ENCODE data around the gene AQP4. TPM values are rescaled to one million over a fixed set of nuclear protein-coding genes. Genes with fewer than 3 reads are reported as not detected.

AQP4 gene
- total RNA-seq, 1 donor from 2014 or later: 0.05 TPM

DNA sequence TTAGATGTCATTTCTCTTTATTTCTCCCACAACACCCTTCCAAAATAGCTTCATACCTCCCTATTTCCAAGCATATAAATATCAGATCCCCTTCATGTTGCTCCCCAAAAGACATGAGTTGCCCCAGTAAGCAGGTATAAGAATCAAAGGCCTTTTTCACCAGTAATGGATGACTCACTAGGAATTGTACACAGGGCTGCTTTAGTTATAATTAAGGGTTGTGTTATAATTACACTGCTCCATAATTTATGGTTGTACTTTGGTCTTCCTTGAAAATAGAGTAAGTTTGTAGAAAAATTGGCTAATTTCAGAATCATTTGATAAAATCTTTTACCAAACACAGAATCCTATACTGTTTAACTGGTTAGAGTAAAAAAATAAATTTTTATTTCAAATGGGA lies 8.8 kb upstream of the AQP4 start:
- no peak for DNase-seq (ENCODE audit: low spot score)
- Mint-ChIP-seq H3K27ac (ENCODE audit: unreplicated experiment) (no peak overlapping the region), H3K4me3 (ENCODE audit: unreplicated experiment) (no peak overlapping the region), H3K27me3 (ENCODE audit: unreplicated experiment) (peaks cover 2% of the 10 kb centered on the region), H3K9me3 (ENCODE audit: unreplicated experiment) (no peaks in the 10 kb centered on the region), H3K36me3 (ENCODE audit: low read depth, unreplicated experiment) (no peaks in the 10 kb centered on the region), H3K4me1 (ENCODE audit: unreplicated experiment) (no peaks in the 10 kb centered on the region)
- TF ChIP-seq, protein P1, sequence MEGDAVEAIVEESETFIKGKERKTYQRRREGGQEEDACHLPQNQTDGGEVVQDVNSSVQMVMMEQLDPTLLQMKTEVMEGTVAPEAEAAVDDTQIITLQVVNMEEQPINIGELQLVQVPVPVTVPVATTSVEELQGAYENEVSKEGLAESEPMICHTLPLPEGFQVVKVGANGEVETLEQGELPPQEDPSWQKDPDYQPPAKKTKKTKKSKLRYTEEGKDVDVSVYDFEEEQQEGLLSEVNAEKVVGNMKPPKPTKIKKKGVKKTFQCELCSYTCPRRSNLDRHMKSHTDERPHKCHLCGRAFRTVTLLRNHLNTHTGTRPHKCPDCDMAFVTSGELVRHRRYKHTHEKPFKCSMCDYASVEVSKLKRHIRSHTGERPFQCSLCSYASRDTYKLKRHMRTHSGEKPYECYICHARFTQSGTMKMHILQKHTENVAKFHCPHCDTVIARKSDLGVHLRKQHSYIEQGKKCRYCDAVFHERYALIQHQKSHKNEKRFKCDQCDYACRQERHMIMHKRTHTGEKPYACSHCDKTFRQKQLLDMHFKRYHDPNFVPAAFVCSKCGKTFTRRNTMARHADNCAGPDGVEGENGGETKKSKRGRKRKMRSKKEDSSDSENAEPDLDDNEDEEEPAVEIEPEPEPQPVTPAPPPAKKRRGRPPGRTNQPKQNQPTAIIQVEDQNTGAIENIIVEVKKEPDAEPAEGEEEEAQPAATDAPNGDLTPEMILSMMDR (IDR thresholded peaks at IDR 0.05; ENCODE audit: unreplicated experiment): no peak

DNA sequence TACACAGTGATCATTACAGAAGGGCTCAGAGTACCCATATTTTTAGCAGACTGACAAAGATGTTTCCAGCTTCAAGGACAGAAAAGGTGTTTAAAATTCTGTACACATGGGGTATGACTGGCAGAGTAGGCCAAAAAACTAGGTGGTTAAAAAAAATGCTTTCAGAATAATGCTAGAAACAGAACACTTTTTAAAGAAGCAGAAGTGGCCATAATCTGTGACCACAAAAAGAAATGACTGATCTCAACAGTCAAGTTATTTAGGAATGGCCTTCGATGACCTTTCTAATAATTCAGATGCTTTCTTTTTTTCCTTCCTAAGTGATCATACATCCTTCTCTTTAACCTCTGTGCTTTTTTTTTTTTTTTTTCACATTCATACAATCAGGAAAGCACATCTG lies 4.1 kb upstream of the AQP4 start:
- Mint-ChIP-seq H3K4me1 (ENCODE audit: unreplicated experiment) (no peaks in the 10 kb centered on the region), H3K27me3 (ENCODE audit: unreplicated experiment) (peaks cover 2% of the 10 kb centered on the region), H3K27ac (ENCODE audit: unreplicated experiment) (no peak overlapping the region), H3K9me3 (ENCODE audit: unreplicated experiment) (no peaks in the 10 kb centered on the region), H3K36me3 (ENCODE audit: low read depth, unreplicated experiment) (no peaks in the 10 kb centered on the region), H3K4me3 (ENCODE audit: unreplicated experiment) (no peak overlapping the region)
- TF ChIP-seq, protein P1 (IDR thresholded peaks at IDR 0.05; ENCODE audit: unreplicated experiment): no peak
- DNase-seq (ENCODE audit: low spot score): no peak

DNA sequence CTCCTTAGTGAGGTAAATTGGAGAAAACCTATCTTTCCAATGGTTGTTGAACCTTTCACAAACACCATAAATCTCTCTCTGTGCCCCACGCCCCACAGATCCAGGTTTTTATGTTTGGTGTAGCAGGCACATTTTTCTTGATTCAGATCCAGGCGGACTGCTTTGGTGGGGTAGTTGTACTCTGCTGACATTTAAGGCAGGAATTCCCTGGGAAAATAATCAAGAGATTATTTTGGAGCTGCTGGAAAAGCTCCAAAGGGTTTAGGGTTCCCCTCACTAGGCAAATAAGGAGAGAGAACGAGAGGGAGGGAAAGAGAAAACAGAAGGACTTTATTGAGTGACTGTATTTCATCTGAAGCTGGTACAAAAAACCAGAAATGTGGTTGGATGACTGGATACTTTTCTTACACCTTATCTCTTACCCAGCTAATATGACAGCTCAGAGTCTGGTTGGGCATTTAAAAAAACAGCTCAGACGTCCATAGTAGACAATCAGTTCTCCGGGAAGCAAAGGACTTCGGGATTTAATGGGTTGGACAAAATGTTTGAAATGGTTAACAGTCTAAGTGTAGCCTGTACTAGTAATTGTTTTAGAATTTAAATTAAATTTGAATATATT lies 3.6 kb upstream of the AQP4 start:
- Mint-ChIP-seq H3K9me3 (ENCODE audit: unreplicated experiment) (no peaks in the 10 kb centered on the region), H3K27me3 (ENCODE audit: unreplicated experiment) (peaks cover 2% of the 10 kb centered on the region), H3K36me3 (ENCODE audit: low read depth, unreplicated experiment) (no peaks in the 10 kb centered on the region), H3K4me3 (ENCODE audit: unreplicated experiment) (no peak overlapping the region), H3K27ac (ENCODE audit: unreplicated experiment) (no peak overlapping the region), H3K4me1 (ENCODE audit: unreplicated experiment) (peaks cover 4% of the 10 kb centered on the region)
- TF ChIP-seq, protein P1 (IDR thresholded peaks at IDR 0.05; ENCODE audit: unreplicated experiment): no peak
- no peak for DNase-seq (ENCODE audit: low spot score)

DNA sequence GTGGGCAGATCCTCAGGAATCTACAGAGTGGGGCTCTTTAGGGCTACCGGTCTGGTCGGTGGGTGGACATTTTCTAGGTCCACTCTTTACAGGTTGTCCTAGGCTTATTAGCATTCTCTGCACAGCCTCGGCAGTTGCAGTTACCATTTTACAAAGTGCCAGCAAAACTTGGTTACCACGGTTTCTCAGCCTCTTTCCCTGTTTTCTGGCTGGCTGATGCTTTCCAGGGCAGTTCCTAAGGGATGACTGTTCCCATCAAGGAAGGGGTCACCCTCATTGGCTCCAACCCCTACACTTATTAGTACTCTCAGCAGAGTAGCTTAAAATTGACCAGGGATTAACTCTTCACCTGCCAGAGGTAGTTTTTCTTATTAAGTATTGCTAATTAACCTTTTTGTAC lies 2.0 kb upstream of the AQP4 start:
- no peak for DNase-seq (ENCODE audit: low spot score)
- no peaks in the 10 kb centered on the region for H3K27me3 Mint-ChIP-seq (ENCODE audit: unreplicated experiment)
- no peaks in the 10 kb centered on the region for H3K36me3 Mint-ChIP-seq (ENCODE audit: low read depth, unreplicated experiment)
- H3K4me1 Mint-ChIP-seq (ENCODE audit: unreplicated experiment): peaks cover 4% of the 10 kb centered on the region
- H3K4me3 Mint-ChIP-seq (ENCODE audit: unreplicated experiment): no peak overlapping the region
- no peak overlapping the region for H3K27ac Mint-ChIP-seq (ENCODE audit: unreplicated experiment)
- TF ChIP-seq, protein P1 (IDR thresholded peaks at IDR 0.05; ENCODE audit: unreplicated experiment): no peak
- no peaks in the 10 kb centered on the region for H3K9me3 Mint-ChIP-seq (ENCODE audit: unreplicated experiment)

DNA sequence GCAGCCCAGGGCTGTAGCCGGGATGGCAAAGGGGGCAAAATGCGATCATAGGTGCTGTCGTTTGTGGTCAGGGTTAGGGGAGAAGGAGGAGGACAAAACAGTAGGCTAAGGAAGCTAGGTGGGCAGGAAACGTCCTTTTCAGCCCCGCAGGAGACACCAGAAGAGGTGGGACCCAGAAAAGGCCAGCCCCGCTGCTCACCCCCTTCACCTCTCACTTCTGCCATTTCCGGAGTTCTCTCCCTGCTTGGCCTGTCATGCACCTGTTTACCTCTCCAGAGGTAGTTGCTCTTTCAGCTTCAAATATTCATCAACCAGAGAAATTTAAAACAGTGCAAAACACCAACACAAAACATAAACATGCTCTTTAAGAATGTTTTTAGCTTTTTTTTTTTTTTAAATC lies 849 bp downstream of the AQP4 start:
- TF ChIP-seq, protein P1 (IDR thresholded peaks at IDR 0.05; ENCODE audit: unreplicated experiment): no peak
- H3K36me3 Mint-ChIP-seq (ENCODE audit: low read depth, unreplicated experiment): no peaks in the 10 kb centered on the region
- no peak overlapping the region for H3K27ac Mint-ChIP-seq (ENCODE audit: unreplicated experiment)
- H3K4me1 Mint-ChIP-seq (ENCODE audit: unreplicated experiment): peaks cover 4% of the 10 kb centered on the region
- no peaks in the 10 kb centered on the region for H3K27me3 Mint-ChIP-seq (ENCODE audit: unreplicated experiment)
- H3K4me3 Mint-ChIP-seq (ENCODE audit: unreplicated experiment): no peak overlapping the region
- DNase-seq (ENCODE audit: low spot score): no peak
- no peaks in the 10 kb centered on the region for H3K9me3 Mint-ChIP-seq (ENCODE audit: unreplicated experiment)

All from endothelial cell (in vitro differentiated cells).